HG02943 (cell line): ENCODE data around the gene DBNL.
"Not testable (repeated sequence)": the region's sequence is repeated elsewhere in the genome, so short reads cannot be mapped to it uniquely, and the experiment has no call there.

Experiments
- ATAC-seq: cut with Tn5 transposase; IDR thresholded peaks from one replicate; pipeline ENCODE4 v1.9.1; 2021; ENCODE audit warnings: mild to moderate bottlenecking, low read depth, moderate library complexity; ENCODE audit not compliant: unreplicated experiment

DBNL gene

DNA sequence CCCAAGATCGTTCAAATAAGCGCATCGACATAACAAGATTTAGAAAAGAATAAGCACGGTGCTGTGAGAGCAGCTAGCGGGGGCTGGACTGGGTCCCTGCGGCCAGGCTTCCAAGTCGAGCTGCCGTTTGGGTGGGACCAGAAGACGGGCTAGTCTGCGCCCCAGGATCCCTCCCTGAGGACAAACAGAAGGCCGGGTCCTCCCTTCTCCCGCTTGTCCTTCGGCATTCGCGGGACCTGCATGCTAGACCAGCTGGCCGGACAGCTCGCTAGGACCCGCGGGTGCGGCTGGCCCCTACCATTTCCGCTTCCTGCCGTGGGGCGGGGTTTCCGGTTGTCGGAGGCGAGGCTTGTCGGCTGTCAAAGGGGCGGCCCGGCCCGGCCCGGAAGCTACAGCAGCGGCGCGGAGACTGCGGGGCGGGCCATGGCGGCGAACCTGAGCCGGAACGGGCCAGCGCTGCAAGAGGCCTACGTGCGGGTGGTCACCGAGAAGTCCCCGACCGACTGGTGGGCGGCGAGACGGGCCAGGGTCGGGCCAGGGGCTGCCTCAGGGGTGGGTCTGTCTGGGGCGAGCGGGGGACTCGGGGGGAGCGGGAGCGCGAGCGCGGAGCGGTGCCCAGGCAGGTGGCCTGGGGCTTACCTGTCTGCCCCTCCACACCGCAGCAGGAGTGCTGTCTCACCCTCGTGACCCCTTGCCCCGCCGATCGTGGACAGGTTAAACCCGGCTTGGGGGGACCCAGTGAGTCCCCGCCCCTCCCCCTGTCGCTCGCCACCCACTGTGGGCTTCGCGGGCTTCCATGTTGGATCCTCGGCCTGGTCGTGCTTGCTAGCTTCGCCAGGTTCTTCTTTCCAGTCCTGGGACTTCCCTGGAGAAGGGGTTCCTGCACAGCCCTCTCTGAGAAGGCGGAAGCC, at the start of gene DBNL:
DBNL (plus strand) TSS at position 388 of the 911 bp plus-strand sequence; CDS start at position 424, 36 bp downstream.
- peak; percentile 61 for ATAC-seq

GRCh38 chr7:43997532-43997931, 47.0 kb upstream of the DBNL start, which contains the start of gene SPDYE1:
SPDYE1 (plus strand) TSS chr7:43997897; CDS start chr7:43999950, 2,053 bp downstream.
- not testable (repeated sequence) for ATAC-seq

DNA sequence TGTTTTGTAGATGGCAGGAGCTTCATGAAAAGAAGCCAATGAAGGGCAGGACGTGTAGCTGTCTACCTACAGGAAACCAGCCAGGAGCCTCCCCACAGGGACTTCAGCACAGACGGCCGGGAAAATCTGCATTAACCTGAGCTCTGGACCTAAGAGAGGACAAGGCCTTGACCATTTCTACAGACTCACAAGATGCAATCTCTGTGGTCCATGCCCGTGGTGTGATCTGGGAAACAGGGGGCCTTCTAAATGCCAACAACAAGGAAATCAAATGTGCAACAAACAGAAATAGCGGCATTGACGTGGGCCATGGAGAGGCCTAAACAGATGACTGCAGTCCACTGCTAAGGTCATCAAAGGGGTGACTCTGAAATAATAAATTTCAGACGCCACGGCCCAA, 32.4 kb upstream of the DBNL start:
- ATAC-seq, result not testable (repeated sequence)

GRCh38 chr7:44015090-44015489, 29.4 kb upstream of the DBNL start:
- not testable (repeated sequence) for ATAC-seq

- ATAC-seq, result peak; percentile 86
Observed at GRCh38 chr7:44018857-44019807, 25.4 kb upstream of the DBNL start.

DNA sequence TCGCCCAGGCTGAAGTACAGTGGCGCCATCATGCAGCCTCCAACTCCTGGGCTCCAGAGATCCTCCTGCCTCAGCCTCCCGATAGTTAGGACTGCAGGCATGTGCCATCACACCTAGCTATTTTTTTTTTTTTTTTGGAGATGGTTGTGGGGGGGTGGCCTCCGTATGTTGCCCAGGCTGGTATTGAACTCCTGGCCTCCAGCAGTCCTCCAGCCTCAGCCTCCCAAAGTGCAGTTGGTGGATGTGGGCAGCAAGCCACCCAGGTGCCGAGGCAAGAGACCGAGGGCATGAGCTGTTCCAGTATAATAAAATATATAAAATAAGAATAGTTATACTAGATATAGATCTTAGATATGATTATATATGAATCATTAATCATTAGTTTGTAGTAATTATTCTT, 24.7 kb upstream of the DBNL start:
- ATAC-seq, result not testable (repeated sequence)

DNA sequence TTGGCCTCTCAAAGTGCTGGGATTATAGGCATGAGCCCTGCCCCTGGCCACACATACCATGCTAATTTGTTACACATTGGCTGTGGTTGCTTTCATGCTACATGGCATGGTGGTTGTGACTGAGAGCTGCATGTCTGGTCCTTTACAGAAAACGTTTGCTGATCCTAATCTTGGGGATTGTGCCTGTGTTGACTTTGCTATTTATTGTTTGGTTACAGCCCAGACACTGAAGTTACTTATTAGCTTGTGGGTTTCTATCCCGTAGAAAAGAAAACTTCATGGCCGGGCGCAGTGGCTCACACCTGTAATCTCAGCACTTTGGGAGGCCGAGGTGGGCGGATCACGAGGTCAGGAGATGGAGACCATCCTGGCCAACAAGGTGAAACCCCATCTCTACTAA, 22.4 kb upstream of the DBNL start:
- not testable (repeated sequence) for ATAC-seq

DNA sequence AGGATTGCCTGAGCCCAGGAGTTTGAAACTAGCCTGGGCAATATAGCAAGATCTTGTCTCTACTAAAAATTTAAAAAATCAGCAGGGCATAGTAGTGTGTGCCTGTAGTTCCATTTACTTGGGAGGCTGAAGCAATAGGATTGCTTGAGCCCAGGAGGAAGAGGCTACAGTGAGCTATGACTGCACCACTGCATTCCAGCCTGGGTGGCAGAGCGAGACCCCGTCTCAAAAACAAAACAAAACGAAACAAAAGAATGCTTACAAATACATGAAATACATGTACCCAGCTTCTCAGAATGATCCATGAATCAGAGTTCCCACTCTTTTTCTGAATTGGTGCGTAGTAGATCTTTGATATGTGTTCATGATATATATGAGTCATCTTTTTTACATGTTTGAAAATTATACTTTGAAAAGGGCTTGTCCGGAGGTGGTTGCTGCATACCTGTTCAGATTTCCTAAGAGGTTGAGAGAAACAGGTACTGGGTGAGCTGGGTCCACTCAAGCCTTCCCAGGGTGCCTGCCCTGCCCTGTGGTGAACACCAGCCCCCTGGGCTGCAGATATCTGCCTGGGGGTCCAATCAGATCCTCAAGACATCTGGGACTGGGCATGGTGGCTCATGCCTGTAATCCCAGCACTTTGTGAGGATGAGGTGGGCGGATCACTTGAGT, 21.6 kb upstream of the DBNL start:
- ATAC-seq, result not testable (repeated sequence)

- not testable (repeated sequence) for ATAC-seq
Observed at GRCh38 chr7:44029433-44029832, 15.1 kb upstream of the DBNL start.

- not testable (repeated sequence) for ATAC-seq
Observed at GRCh38 chr7:44030029-44030428, 14.5 kb upstream of the DBNL start.

GRCh38 chr7:44031319-44031718, 13.2 kb upstream of the DBNL start:
- ATAC-seq, result not testable (repeated sequence)

DNA sequence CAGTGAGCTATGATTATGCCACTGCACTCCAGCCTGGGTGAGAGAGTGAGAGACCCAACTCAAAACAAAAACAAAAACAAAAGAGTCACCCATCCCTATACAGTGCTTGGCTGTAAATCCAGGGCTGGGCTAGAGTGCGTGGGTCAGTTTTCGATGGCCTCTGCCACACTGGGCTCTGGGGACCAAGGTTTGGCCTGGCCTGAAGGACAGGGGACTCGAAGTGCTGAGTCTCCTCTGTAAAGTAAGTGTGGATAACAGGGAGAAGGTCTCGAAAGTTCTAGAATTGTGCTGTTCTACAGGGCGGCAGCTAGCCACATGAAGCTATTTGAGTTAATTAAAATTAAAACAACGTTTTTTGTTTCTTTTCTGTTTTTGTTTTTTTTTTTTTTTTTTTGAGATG, 12.5 kb upstream of the DBNL start:
- not testable (repeated sequence) for ATAC-seq

DNA sequence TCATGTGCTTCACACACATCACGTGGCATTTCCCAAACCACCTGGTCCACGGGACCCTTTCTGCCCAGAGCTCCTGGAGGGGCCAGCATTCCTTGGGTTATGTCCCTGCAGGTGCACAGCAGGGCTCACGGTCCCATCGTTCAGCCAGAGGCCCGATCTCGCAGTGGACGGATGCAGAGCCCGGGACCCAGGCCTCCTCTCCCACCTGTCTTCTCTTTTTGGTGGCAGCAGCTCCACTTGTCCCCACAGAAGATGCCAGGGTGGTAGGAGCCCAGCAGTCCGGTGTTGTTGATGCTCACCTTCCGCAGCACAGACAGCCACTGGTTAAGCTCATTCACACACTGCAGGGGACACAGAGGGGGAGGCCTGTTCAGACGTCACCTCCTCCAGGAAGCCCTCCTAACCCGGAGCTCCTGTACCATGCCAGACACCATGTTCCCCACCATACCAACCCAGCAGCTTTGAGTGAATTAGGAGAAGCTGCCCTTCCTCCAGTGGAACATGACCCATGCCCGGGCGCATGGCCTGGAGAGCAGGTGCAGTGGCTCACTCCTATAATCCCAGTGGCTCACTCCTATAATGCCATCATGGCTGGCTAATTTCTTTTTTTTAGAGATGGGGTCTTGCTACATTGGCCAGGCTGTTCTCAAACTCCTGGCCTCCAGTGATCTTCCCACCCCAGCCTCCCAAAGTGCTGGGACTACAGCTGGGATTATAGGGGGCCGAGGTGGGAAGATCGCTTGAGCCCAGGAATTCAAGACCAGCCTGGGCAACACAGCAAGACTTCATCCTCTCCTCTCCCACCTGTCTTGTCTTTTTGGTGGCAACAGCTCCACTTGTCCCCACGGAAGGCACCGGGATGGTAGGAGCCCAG, 10.3 kb upstream of the DBNL start:
- ATAC-seq, result not testable (repeated sequence)

DNA sequence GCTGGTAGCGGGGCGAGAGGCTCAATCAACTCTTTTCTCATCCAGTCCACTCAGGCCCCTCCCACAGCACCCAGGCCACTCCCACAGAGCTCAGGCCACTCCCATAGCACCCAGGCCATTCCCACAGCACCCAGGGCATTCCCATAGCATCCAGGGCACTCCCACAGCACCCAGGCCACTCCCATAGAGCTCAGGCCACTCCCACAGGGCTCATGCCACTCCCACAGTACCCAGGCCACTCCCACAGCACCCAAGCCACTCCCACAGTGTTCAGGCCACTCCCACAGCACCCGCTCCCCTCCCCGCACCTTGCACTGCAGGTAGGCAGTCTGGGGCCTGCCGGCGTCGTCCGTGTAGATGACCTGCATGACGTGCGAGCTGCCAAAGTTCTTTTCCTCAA, 8.1 kb upstream of the DBNL start:
- not testable (repeated sequence) for ATAC-seq

DNA sequence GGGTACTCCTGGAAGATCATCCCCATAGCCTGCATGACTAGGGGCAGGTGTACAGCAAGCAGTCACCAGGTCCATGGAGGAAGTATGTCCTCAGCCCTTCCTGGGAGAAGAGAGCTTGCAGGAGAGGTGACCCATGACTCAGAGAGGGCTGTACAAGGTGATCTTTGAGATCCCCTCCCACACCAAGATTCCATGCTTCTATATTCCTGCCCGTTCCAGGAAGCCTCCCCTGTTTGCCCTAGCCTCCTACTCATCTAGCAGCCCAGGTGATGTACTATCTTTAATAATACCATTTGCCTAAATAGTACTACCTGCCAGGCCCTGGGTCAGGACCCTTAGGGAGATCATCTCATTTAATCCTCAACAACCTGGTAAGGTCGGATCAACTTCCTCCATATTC, 6.6 kb upstream of the DBNL start:
- ATAC-seq, result not testable (repeated sequence)

DNA sequence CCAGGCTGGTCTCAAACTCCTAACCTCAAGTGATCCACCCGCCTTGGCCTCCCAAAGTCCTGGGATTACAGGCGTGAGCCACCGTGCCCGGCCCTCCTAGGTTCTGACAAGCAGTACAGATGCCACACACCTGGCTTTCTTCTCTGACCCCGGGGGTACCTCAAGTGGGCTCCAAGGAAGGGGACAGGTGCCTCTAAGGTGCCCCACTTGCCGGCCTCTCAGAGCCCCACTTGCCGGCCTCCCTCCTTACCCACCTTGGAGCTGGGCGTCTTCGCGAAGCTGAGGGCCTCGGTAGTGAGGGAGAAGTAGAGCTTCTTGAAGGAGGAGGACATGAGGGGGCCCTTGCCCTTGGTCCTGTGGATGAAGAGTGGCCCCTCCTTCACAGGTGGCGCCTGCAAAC, 5.9 kb upstream of the DBNL start:
- not testable (repeated sequence) for ATAC-seq

GRCh38 chr7:44038961-44039558, 5.4 kb upstream of the DBNL start:
- ATAC-seq, result peak; percentile 71

GRCh38 chr7:44039800-44040492, 4.6 kb upstream of the DBNL start:
- ATAC-seq, result not testable (repeated sequence)
